HG03342 (cell line): Measurements from ENCODE around the gene PER2.

ENCODE experiments used
- ATAC-seq: cut with Tn5 transposase; IDR thresholded peaks from one replicate; pipeline ENCODE4 v1.9.1; 2021; ENCODE audit warnings: mild to moderate bottlenecking, moderate library complexity; ENCODE audit not compliant: unreplicated experiment

PER2 gene

GRCh38 chr2:238235856-238236255 is 52.6 kb downstream of the PER2 start:
- no peak for ATAC-seq

- no peak for ATAC-seq
Measured at GRCh38 chr2:238235331-238235732, 53.1 kb downstream of the PER2 start.

DNA sequence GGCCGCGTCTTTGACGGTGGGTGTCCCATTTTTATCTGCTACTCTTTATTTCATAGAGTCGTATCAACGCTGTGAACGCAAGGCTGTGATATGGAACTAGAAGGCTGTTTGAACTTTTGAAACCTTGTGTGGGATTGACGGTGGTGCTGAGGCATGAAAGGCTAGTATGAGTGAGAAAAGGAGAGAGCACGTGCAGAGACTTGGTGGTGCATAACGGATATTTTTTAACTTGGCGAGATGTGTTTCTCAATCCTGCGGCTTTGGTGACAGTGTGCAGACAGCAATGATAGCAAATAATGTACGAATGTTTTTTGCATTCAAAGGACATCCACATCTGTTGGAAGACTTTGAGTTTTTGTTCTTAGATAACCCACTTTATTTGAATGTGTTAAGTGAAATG is 54.8 kb downstream of the PER2 start:
- no peak for ATAC-seq

GRCh38 chr2:238231809-238232208 is 56.6 kb downstream of the PER2 start:
- no peak for ATAC-seq

GRCh38 chr2:238231251-238231793 is 57.1 kb downstream of the PER2 start:
- ATAC-seq = peak; percentile 55

- ATAC-seq = no peak
Measured at GRCh38 chr2:238230699-238231098, 57.7 kb downstream of the PER2 start.

DNA sequence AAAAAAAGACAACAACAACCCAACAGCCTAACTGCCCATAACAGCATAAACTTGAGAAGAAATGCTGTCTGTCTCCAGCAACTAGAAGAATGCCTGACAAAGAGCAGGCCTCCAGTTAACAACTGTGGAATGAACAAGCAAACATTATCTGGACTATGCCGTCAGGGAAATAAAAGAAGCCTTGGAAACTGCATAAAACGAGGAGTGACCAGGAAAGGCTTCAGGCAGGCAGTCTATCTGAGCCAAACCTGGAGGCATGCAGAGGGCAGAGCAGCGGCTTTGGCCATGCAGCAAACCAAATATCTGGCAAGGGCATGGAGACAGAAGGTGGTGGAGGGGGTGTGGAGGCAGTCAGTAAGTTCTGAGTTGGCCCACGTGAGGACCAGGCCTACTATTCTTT is 59.7 kb downstream of the PER2 start:
- no peak for ATAC-seq

- ATAC-seq = no peak
Measured at GRCh38 chr2:238227587-238228032, 60.8 kb downstream of the PER2 start.

DNA sequence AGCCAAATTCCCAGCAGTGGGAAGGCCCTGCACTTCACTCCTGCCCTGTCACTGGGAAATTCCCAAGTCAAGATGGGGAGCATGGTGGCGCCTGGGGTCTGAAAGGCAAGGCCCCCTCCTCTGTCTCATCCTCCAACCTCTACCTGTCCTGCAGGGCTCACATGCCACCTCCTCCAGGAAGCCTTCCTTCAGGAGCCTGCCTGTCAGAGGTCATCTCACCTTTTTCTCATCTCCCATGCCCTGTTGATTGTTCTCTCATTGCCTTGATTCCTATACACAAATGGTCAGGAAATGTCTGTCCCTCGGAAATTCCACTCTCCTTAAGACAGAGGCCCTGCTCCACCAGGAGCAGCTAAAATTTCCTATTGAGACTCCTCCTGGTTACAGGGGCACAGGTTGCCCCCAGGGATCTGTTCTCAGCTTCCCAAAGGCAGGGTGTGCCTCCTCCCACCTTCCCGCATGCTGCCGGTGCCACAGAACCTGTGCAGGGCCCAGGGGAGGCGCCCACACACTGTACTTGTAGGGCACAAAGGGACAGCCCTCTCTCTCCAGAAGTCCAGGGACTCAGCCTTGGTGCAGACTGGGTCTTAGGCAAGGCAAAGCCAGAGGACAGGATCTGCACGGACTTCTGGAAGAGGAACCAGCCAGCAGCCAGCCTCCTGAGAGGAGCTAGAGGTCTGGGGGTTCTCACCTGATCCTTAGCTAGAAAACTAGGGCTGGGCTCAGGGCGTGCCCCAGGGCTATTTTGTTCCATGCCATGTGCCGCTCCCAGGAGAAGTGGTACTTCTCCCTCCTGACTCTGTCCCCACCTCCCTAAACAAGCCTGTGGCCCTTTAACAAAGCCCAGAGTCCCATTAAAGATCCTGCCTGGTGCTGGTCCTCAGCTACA is 61.5 kb downstream of the PER2 start:
- ATAC-seq = no peak

GRCh38 chr2:238225911-238226697 is 62.3 kb downstream of the PER2 start:
- no peak for ATAC-seq

GRCh38 chr2:238225121-238225520 is 63.3 kb downstream of the PER2 start:
- ATAC-seq = no peak

GRCh38 chr2:238224356-238225035 is 63.9 kb downstream of the PER2 start:
- no peak for ATAC-seq

- ATAC-seq = no peak
Measured at GRCh38 chr2:238220892-238221521, 67.4 kb downstream of the PER2 start.

DNA sequence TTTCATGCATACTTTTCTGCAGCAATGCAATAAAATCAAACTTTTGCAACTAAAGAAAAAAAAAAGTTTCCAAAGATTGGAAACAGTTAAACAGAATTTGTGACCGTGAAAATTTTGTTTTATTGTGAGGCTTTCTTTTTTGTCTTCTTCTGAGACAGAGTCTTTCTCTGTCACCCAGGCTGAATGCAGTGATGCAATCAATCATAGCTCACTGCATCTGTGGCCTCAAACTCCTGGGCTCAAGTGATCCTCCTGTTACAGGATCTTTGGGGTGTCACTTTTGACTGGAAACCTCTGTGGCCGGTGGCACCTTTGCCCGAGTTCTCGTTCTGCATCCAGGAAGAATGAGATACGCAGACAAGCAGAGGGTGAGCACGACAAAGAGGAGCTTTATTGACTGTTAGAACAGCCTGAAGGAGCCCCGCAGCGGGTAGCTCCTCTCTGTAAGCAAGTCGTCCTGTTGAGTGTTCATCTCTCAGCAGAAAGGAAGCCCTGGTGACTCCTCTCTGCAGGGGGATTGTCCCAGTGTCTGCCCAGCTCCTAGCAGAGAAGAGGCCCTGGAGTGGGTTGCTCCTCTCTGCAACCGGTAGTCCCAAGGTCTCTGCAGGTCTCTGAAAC is 68.0 kb downstream of the PER2 start:
- ATAC-seq = no peak

GRCh38 chr2:238216651-238217184 is 71.7 kb downstream of the PER2 start:
- no peak for ATAC-seq

DNA sequence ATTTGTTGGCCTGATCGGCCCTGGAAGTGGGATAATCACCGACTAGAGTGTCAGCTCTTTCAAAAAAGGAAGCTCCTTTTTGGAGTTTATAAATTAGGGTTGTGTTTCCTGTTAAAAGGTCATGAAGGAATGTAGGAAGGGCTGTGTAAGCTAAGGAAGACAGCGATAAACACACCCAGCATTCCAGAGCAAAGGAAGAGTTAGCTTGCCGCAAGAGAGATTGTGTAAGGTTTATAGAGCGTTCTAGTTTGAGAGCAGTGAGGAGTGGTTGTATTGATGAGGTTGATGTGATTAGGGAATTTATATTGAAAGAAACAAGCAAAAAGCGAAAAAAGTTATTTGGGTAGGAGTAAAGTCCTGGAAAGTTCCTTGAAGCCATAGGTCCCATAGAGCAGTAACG is 81.4 kb downstream of the PER2 start:
- no peak for ATAC-seq

GRCh38 chr2:238203973-238204683 is 84.3 kb downstream of the PER2 start:
- ATAC-seq = no peak

DNA sequence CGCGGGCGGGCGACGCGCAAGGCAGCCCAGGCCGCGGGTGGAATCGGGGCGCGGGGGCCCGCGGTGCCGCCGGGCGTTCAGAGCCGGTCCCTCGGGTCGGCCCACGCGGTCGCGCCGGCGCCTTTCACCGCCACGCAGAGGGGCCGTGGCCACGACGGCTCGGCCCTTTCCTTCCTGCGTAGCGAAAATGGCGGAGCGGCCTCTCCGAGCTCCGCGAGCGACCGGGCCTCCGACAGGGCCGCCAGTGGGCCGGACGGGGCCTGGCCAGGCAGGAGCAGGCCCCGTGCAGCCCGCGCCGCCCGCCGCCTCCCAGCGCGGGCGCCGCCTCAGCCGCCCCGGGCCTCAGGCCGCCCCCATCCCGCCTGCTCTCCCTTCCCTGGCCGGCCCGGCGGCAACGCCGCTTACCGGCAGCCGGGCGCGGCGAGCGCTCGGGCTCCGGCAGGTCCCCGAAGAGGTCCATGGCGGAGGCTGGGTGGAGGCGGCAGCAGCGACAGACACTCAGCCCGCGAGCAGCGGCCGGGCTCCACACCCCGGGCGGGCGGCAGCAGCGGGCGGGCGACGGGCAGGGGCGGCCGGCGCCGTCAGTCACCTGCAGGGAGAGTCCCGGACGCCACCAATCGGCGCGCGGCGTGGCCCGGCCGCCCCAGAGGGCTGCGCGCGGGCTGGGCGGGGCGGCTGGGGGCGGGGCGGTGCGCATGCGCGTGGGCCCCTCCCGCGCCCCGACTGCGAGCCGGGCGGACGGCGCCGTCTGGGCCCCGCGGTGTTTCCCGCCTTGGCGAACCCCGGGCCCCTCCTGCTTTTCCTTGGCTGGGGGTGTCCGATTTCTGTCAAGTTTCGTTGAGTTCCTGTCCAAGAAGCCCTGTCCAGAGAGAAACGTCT is 85.1 kb downstream of the PER2 start, which contains the start of gene ILKAP:
Gene ILKAP, minus strand, starts transcription at position 602 of the 879 bp plus-strand sequence. Its CDS starts 142 bp downstream, at position 460.
- peak; percentile 95 for ATAC-seq
